ENCODE measurements around the gene SLC12A4. TPM values are rescaled to one million over a fixed set of nuclear protein-coding genes. Genes with fewer than 3 reads are reported as not detected.
"Not testable (repeated sequence)": the region's sequence is repeated elsewhere in the genome, so short reads cannot be mapped to it uniquely, and the experiment has no call there.

The SLC12A4 gene
- total RNA-seq, 4 donors from 2014 or later = 18.1 to 46.4 (median 25.4) TPM

DNA sequence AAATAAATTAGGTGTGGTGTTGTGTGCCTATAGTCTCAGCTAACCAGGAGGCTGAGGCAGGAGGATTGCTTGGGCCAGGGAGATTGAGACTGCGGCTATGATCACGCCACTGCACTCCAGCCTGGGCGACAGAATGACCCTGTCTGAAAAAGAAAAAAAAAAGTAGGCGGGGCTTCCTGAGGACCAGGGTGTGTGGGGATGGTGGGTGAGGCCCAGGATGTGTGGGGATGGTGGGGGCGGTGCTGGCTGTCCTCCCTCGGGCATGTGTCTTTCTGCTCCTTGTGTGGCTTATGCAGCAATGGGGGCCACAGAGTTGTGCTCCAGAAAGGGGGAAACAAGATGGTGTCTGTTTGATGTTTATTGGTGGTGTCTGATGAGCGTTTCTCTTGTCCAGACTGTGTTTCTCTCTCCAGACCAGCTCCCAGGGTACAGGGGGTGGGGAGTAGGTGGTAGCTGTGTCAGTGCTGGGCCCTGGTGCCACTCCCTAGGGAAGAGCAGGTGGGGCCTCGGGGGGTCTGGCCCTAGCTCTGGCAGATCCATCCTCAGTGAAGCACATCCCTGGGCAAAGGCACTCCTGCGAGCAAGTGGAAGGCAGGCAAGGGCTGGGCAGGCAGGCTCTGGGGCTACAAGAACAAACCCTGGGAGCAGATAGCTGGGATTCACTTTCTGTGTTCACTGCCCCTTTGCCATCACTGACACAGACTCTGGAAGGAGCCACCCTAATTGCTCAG, 26.8 kb downstream of the SLC12A4 start:
- WGBS, 2 donors (ENCODE audit: low coverage in 1 of 2) = 62 to 88% methylated on average over 5 to 9 of the region's 9 CpGs
- Histone ChIP-seq H3K27ac (no peak overlapping the region), H3K4me1 (peaks cover 27 to 31% (median 29%) of the 10 kb centered on the region in 4 donors), H3K4me3 (no peak overlapping the region), H3K9me3 (no peaks in the 10 kb centered on the region), H3K36me3 (no peaks in the 10 kb centered on the region), H3K27me3 (no peaks in the 10 kb centered on the region)
- intact Hi-C loops (cut with DNase I; ENCODE audit: low total_unique reads) = no loop called here
- no peak for DNase-seq
- TF ChIP-seq POLR2A (IDR thresholded peaks at IDR 0.05) = no peak
- TF ChIP-seq, protein P1, sequence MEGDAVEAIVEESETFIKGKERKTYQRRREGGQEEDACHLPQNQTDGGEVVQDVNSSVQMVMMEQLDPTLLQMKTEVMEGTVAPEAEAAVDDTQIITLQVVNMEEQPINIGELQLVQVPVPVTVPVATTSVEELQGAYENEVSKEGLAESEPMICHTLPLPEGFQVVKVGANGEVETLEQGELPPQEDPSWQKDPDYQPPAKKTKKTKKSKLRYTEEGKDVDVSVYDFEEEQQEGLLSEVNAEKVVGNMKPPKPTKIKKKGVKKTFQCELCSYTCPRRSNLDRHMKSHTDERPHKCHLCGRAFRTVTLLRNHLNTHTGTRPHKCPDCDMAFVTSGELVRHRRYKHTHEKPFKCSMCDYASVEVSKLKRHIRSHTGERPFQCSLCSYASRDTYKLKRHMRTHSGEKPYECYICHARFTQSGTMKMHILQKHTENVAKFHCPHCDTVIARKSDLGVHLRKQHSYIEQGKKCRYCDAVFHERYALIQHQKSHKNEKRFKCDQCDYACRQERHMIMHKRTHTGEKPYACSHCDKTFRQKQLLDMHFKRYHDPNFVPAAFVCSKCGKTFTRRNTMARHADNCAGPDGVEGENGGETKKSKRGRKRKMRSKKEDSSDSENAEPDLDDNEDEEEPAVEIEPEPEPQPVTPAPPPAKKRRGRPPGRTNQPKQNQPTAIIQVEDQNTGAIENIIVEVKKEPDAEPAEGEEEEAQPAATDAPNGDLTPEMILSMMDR (IDR thresholded peaks at IDR 0.05) = no peak
- TF ChIP-seq EP300 (IDR thresholded peaks at IDR 0.05; ENCODE audit: low read depth) = no peak
- no peak for TF ChIP-seq POLR2AphosphoS5 (IDR thresholded peaks at IDR 0.05)
- in situ Hi-C loops (cut with MboI; ENCODE audit: low pct_ligation_motif_present in 1 of 4, low pct_unique_long_range_greater_than_20kb in 1 of 4, low sequenced_read_pairs in 3 of 4) = no loop called here

DNA sequence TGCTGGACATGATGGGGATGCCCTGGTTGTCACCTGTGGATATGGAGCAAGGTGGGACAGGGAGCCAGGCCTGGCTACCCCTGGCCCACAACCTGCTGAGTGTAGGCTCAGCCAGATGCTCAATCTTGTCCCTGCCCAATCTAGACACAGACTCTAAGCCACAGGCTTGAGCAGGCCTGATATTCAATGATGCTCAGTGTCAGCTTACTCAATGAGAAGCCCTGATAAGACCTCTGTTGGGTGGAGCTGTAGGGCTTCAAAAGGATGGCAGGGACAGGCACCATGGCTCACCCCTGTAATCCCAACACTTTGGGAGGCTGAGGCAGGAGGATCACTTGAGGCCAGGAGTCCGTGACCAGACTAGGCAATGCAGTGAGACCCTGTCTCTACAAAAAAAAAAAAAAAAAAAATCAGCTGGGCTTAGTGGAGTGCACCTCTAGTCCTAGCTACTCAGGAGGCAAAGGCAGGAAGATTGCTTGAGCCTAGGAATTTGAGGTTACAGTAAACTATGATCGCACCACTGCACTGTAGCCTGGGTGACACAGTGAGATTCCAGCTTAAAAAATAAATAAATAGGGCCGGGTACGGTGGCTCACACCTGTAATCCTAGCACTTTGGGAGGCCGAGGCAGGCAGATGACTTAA, 27.9 kb downstream of the SLC12A4 start:
- WGBS, 2 donors (ENCODE audit: low coverage in 1 of 2) = 86 to 94% methylated on average over 2 to 5 of the region's 5 CpGs
- no peaks in the 10 kb centered on the region for H3K27me3 ChIP-seq
- intact Hi-C loops (cut with DNase I; ENCODE audit: low total_unique reads) (no loop called here), in situ Hi-C loops (cut with MboI; ENCODE audit: low pct_ligation_motif_present in 1 of 4, low pct_unique_long_range_greater_than_20kb in 1 of 4, low sequenced_read_pairs in 3 of 4) (no loop called here)
- no peak for DNase-seq
- no peak for TF ChIP-seq POLR2AphosphoS5 (IDR thresholded peaks at IDR 0.05)
- TF ChIP-seq, protein P1 (IDR thresholded peaks at IDR 0.05) = no peak
- no peak for TF ChIP-seq EP300 (IDR thresholded peaks at IDR 0.05; ENCODE audit: low read depth)
- no peak for TF ChIP-seq POLR2A (IDR thresholded peaks at IDR 0.05)
- peaks cover 27 to 31% (median 29%) of the 10 kb centered on the region in 4 donors for H3K4me1 ChIP-seq
- no peaks in the 10 kb centered on the region for H3K9me3 ChIP-seq
- no peaks in the 10 kb centered on the region for H3K36me3 ChIP-seq
- H3K27ac ChIP-seq = no peak overlapping the region
- no peak overlapping the region for H3K4me3 ChIP-seq

GRCh38 chr16:67939507-67940445, 28.7 kb downstream of the SLC12A4 start:
- Histone ChIP-seq H3K4me1 (peaks cover 32 to 36% (median 35%) of the 10 kb centered on the region in 4 donors), H3K4me3 (no peak overlapping the region), H3K36me3 (no peaks in the 10 kb centered on the region), H3K27ac (no peak overlapping the region), H3K27me3 (no peaks in the 10 kb centered on the region), H3K9me3 (no peaks in the 10 kb centered on the region)
- WGBS, 2 donors (ENCODE audit: low coverage in 1 of 2) = 54% methylated on average over 25 of the region's 33 CpGs; no CpG with 5 or more reads in 1 of the 2 donors
- DNase-seq = peak; percentile 66
- TF ChIP-seq POLR2AphosphoS5 (IDR thresholded peaks at IDR 0.05) (no peak), EP300 (IDR thresholded peaks at IDR 0.05; ENCODE audit: low read depth) (no peak), POLR2A (IDR thresholded peaks at IDR 0.05) (no peak)
- TF ChIP-seq, protein P1 (IDR thresholded peaks at IDR 0.05) = no peak
- intact Hi-C loops (cut with DNase I; ENCODE audit: low total_unique reads) (no loop called here), in situ Hi-C loops (cut with MboI; ENCODE audit: low pct_ligation_motif_present in 1 of 4, low pct_unique_long_range_greater_than_20kb in 1 of 4, low sequenced_read_pairs in 3 of 4) (no loop called here)

- H3K27me3 ChIP-seq; H3K4me3 ChIP-seq; H3K9me3 ChIP-seq; in situ Hi-C loops (cut with MboI; ENCODE audit: low pct_ligation_motif_present in 1 of 4, low pct_unique_long_range_greater_than_20kb in 1 of 4, low sequenced_read_pairs in 3 of 4); H3K36me3 ChIP-seq; DNase-seq; intact Hi-C loops (cut with DNase I; ENCODE audit: low total_unique reads): not testable (repeated sequence)
- Histone ChIP-seq H3K4me1 (peaks cover 22 to 25% (median 23%) of the 10 kb centered on the region in 4 donors), H3K27ac (peak overlapping the region; percentile 90 to 97 (median 96))
- WGBS, 2 donors (ENCODE audit: low coverage in 1 of 2) = 94 to 100% methylated on average over 1 to 5 of the region's 5 CpGs
These were observed 30.7 kb downstream of the SLC12A4 start for GRCh38 chr16:67937713-67938112.

Measured in transverse colon (tissue), 4 donors.